ENCODE measurements around the gene PKD1. TPM values are rescaled to one million over a fixed set of nuclear protein-coding genes. Genes with fewer than 3 reads are reported as not detected.

Gene PKD1
- total RNA-seq, 4 donors from 2014 or later, result 86.4 to 214 (median 121) TPM

DNA sequence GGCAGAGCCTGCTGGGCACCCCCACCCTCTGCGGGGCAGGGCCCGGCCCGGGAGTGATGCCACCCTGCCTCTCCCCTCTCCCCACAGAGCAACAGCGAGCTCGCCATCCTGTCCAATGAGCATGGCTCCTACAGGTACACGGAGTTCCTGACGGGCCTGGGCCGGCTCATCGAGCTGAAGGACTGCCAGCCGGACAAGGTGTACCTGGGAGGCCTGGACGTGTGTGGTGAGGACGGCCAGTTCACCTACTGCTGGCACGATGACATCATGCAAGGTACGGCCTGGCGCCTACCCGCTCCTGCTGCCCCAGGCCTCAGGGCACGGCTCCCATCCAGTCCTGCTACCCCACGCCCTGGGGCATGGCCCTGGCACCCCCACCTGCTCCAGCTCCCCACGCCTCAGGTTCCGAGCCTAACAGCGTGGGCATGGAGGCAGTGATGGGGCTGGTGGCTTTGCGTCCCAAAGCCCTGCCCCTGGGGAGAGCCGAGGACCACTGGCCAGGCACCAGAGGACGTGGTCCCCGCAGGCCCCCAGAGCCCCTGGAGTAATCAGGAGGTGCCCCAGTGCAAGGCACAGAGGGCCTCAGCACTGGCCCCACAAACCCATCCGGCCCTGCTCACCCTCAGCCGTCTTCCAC is 49.5 kb downstream of the PKD1 start:
- no peak for ATAC-seq (ENCODE audit: low FRiP score)
- DNase-seq (ENCODE audit: low spot score), result no peak
- TF ChIP-seq, protein P1, sequence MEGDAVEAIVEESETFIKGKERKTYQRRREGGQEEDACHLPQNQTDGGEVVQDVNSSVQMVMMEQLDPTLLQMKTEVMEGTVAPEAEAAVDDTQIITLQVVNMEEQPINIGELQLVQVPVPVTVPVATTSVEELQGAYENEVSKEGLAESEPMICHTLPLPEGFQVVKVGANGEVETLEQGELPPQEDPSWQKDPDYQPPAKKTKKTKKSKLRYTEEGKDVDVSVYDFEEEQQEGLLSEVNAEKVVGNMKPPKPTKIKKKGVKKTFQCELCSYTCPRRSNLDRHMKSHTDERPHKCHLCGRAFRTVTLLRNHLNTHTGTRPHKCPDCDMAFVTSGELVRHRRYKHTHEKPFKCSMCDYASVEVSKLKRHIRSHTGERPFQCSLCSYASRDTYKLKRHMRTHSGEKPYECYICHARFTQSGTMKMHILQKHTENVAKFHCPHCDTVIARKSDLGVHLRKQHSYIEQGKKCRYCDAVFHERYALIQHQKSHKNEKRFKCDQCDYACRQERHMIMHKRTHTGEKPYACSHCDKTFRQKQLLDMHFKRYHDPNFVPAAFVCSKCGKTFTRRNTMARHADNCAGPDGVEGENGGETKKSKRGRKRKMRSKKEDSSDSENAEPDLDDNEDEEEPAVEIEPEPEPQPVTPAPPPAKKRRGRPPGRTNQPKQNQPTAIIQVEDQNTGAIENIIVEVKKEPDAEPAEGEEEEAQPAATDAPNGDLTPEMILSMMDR (IDR thresholded peaks at IDR 0.05), result no peak

DNA sequence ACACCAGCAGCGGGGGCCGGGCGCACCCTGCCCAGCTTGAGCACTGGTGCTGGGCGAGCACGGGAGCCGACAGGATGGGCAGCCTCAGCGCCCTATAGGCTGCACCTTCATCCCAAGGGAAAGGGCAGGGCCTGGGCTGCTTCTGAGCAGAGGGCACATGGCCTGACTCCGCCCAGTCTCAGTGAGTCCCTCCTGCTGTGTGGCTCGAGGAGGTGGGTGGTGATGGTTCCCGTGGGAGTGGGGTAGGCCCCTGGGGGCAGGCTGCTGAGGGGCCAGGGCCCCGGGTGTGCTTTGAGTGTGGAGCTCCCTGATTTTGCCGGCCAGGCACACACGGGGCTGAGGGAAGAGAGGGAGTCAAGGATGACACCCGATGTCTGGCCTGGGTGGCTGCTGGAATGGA is 50.0 kb downstream of the PKD1 start:
- DNase-seq (ENCODE audit: low spot score), result no peak
- TF ChIP-seq, protein P1 (IDR thresholded peaks at IDR 0.05), result no peak
- ATAC-seq (ENCODE audit: low FRiP score), result no peak

DNA sequence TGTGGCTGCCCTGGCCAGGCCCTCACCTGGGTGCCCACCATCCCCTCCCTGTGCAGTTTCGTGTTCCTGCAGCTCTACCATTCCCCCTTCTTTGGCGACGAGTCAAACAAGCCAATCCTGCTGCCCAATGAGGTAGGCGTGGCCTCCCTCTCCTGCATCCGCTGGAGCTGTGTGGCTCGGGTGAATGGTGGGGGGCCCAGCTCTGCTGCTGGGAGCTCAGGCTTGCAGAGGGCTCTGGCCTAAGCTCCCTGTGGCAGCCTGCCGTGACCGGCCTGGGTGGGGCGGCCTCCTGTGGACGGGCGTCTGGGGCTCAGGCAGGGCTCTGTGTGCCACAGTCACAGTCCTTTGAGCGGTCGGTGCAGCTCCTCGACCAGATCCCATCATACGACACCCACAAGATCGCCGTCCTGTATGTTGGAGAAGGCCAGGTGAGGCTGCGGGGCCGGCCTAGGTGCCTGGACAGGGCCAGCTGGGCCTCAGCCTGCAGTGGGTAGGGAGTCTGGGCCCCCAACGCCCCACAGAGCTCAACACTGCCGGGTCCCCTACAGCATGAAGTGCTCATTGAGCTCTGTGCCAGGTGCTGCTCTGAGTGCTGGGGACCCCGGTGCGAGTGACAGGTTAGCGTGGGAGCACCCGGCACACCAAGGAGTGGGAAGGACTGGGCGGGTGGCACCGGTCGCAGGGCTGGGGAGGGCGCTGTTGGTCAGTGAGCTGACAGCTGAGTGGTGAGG is 50.6 kb downstream of the PKD1 start:
- DNase-seq (ENCODE audit: low spot score), result no peak
- no peak for ATAC-seq (ENCODE audit: low FRiP score)
- TF ChIP-seq, protein P1 (IDR thresholded peaks at IDR 0.05), result no peak

DNA sequence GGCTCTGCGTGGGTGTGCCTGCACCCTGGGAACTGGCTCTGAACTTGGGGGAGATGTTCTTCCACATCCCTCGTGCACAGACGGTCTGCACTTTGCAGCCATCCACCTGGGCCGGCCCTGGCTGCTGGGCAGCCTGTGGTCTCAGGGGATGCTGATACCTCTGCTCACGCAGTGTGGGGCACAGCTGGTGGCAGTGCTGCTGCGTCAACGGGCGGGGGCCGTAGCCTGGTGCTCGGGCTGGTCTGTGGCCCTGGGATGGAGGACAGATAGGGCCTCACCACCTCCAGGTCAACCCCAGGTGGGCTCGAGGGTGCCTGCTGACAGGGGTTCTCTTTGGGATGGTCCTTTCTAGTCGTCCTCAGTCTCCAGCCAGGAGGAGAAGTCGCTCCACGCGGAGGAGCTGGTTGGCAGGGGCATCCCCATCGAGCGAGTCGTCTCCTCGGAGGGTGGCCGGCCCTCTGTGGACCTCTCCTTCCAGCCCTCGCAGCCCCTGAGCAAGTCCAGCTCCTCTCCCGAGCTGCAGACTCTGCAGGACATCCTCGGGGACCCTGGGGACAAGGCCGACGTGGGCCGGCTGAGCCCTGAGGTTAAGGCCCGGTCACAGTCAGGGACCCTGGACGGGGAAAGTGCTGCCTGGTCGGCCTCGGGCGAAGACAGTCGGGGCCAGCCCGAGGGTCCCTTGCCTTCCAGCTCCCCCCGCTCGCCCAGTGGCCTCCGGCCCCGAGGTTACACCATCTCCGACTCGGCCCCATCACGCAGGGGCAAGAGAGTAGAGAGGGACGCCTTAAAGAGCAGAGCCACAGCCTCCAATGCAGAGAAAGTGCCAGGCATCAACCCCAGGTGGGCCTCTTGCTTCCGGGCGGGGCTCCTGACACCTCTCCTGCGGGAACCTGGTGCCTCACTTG is 51.6 kb downstream of the PKD1 start:
- TF ChIP-seq, protein P1 (IDR thresholded peaks at IDR 0.05), result no peak
- ATAC-seq (ENCODE audit: low FRiP score), result no peak
- DNase-seq (ENCODE audit: low spot score), result no peak

DNA sequence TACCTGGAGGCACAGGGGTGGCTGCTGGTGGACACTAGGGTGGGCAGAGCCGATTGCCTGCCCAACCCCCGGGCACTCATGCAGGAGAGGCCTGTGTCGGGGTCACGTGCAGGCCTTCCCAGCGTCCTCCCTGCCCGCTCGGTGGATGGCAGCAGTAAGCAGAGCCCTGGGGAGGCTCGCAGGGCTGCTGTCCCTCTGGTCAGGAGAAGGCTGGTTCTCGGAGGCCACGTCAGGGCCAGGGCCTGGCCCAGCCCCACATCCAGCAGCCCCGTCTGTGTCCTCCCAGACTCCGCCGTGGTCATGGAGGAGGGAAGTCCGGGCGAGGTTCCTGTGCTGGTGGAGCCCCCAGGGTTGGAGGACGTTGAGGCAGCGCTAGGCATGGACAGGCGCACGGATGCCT is 52.3 kb downstream of the PKD1 start:
- DNase-seq (ENCODE audit: low spot score) (no peak), ATAC-seq (ENCODE audit: low FRiP score) (no peak)
- TF ChIP-seq, protein P1 (IDR thresholded peaks at IDR 0.05), result no peak

DNA sequence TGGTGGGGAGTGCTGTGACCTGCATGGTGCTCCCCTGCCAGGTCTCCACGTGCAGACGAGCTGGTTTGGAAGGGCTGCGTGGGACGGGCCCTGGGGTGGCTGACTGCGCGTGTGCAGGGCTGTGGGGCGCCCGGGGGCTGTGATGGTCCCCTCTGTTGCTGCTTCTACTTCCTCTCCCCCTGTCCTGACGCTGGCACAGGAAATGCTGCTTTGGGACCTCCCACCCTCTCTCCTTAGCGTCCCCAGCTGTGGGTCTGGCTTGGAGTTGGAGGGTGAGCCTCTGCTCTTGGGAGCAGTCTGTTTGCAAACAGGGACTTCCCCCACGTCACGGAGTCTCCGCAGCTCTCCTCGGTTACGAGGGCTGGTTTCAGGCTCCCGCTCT is 52.7 kb downstream of the PKD1 start:
- no peak for ATAC-seq (ENCODE audit: low FRiP score)
- TF ChIP-seq, protein P1 (IDR thresholded peaks at IDR 0.05), result no peak
- DNase-seq (ENCODE audit: low spot score), result no peak
